CD4-positive, CD25-positive, alpha-beta regulatory T cell (primary cell): ENCODE measurements around the gene UCHL5. TPM values are rescaled to one million over a fixed set of nuclear protein-coding genes. Genes with fewer than 3 reads are reported as not detected.
"Not testable (repeated sequence)": the region's sequence is repeated elsewhere in the genome, so short reads cannot be mapped to it uniquely, and the experiment has no call there.

Source experiments
- ATAC-seq, 2 donors: fragments of 150-1000 bp; cut with Tn5 transposase; one replicate each; pipeline ENCODE4 v1.10.0; 2021; ENCODE audit warnings: low read depth in 2 of 2, moderate number of reproducible peaks in 2 of 2, moderate library complexity in 1 of 2
- DNase-seq, 3 donors: peaks; one replicate each; pipeline versions ENCODE4 v3.0.0 to v3.0.0-alpha.2; 2012 to 2022; ENCODE audit warnings: mixed read lengths in 1 of 3
- H3K27ac ChIP-seq: one replicate; pipeline ENCODE4 v1.7.0; 2013; ENCODE audit warnings: mild to moderate bottlenecking, low read length; ENCODE audit not compliant: insufficient read depth, poor library complexity, severe bottlenecking
- H3K27me3 ChIP-seq: one replicate; pipeline ENCODE4 v1.7.0; 2013; ENCODE audit warnings: low read length; ENCODE audit not compliant: control insufficient read depth, insufficient read depth
- H3K36me3 ChIP-seq: one replicate; pipeline ENCODE4 v1.7.0; 2013; ENCODE audit warnings: mild to moderate bottlenecking, low read length, moderate library complexity; ENCODE audit not compliant: control insufficient read depth, insufficient read depth
- H3K4me1 ChIP-seq: 2 replicates; pipeline ENCODE4 v1.7.0; 2013; ENCODE audit warnings: mild to moderate bottlenecking, low read length; ENCODE audit not compliant: insufficient read depth, control insufficient read depth, poor library complexity, severe bottlenecking
- H3K4me3 ChIP-seq: one replicate; pipeline ENCODE4 v1.7.0; 2013; ENCODE audit warnings: low read depth, mild to moderate bottlenecking, low read length, moderate library complexity
- H3K9me3 ChIP-seq, 2 experiments: 1 replicate in 1 of 2; 2 replicates in 1 of 2; pipeline ENCODE4 v1.7.0; 2013; ENCODE audit warnings: low read length in 2 of 2, mild to moderate bottlenecking in 1 of 2, moderate library complexity in 1 of 2; ENCODE audit not compliant: control insufficient read depth in 2 of 2
- H3K27ac Mint-ChIP-seq, 3 donors: one replicate each; pipeline ENCODE4 v1.8.0; 2020 to 2022; ENCODE audit warnings: mild to moderate bottlenecking in 3 of 3, mixed read lengths in 3 of 3, moderate library complexity in 2 of 3
- H3K27me3 Mint-ChIP-seq: one replicate; pipeline ENCODE4 v1.8.0; 2022; ENCODE audit warnings: mild to moderate bottlenecking, mixed read lengths
- H3K36me3 Mint-ChIP-seq: one replicate; pipeline ENCODE4 v1.8.0; 2020; ENCODE audit warnings: mixed read lengths
- H3K4me1 Mint-ChIP-seq, 4 donors: one replicate each; pipeline ENCODE4 v1.8.0; 2020 to 2022; ENCODE audit warnings: mixed read lengths in 4 of 4, mild to moderate bottlenecking in 1 of 4
- H3K4me3 Mint-ChIP-seq, 4 donors: one replicate each; pipeline ENCODE4 v1.8.0; 2020 to 2022; ENCODE audit warnings: mild to moderate bottlenecking in 4 of 4, mixed read lengths in 4 of 4, moderate library complexity in 3 of 4
- H3K9me3 Mint-ChIP-seq, 7 donors: one replicate each; pipeline ENCODE4 v1.8.0; 2020 to 2022; ENCODE audit warnings: mixed read lengths in 7 of 7, mild to moderate bottlenecking in 3 of 7, moderate library complexity in 2 of 7
- polyA plus RNA-seq, 4 donors: library from polyadenylated mRNA; unstranded; fragments of 300-500 nt; fragmentation: Illumina TruSeq; gene quantifications; one replicate each; pipeline ENCODE4 v1.2.3, GENCODE V29; 2021
- total RNA-seq: library from RNA; stranded (reverse); gene quantifications from one replicate; pipeline ENCODE4 v1.2.3, GENCODE V29; 2022

Gene UCHL5
- total and polyA plus RNA-seq, 5 donors from 2014 or later = 20.5 to 55.5 (median 53.3) TPM

GRCh38 chr1:193062698-193063463, 3.7 kb upstream of the UCHL5 start:
- Mint-ChIP-seq H3K9me3 (no peaks in the 10 kb centered on the region), H3K27ac (peak overlapping the region; percentile 10 to 45 (median 13)), H3K4me1 (peaks cover 31 to 85% (median 62%) of the 10 kb centered on the region in 4 donors), H3K27me3 (no peaks in the 10 kb centered on the region), H3K36me3 (peaks cover 4% of the 10 kb centered on the region), H3K4me3 (peak overlapping the region in 3 of 4 donors; percentile 14 to 67 (median 34))
- Histone ChIP-seq H3K27ac (no peak overlapping the region), H3K4me1 (peaks cover 53% of the 10 kb centered on the region), H3K9me3 (no peaks in the 10 kb centered on the region), H3K4me3 (peak overlapping the region; percentile 6), H3K36me3 (no peaks in the 10 kb centered on the region), H3K27me3 (no peaks in the 10 kb centered on the region)
- no peak for ATAC-seq
- DNase-seq = no peak

DNA sequence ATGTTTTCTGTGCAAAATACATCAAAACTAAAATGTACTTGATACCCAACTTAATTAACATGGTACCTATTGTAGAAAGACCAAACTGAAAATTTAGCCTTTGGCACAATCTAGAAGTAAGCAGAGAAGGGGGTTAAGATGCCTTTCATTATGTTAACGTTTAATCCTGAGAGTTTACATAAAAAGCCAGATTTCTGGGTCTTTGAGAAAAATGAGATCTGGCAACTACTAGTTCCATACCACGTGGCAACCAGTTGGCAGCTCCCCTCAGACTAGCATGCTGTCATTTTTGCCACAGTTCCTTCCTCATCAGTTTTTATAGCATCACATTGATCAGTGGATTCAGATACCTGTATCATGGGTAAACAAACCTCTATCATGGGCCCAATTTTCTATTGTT, 1.8 kb upstream of the UCHL5 start:
- peak overlapping the region; percentile 95 for H3K4me3 ChIP-seq
- no peaks in the 10 kb centered on the region for H3K9me3 Mint-ChIP-seq
- no peak overlapping the region for H3K27ac ChIP-seq
- H3K27me3 Mint-ChIP-seq = no peaks in the 10 kb centered on the region
- peaks cover 26 to 84% (median 58%) of the 10 kb centered on the region in 4 donors for H3K4me1 Mint-ChIP-seq
- H3K9me3 ChIP-seq = no peaks in the 10 kb centered on the region
- peak overlapping the region in 2 of 3 donors; percentile 27 to 97 for H3K27ac Mint-ChIP-seq
- H3K36me3 Mint-ChIP-seq = peaks cover 8% of the 10 kb centered on the region
- H3K4me1 ChIP-seq = peaks cover 50% of the 10 kb centered on the region
- H3K27me3 ChIP-seq = no peaks in the 10 kb centered on the region
- no peaks in the 10 kb centered on the region for H3K36me3 ChIP-seq
- ATAC-seq (no peak), DNase-seq (peak in 1 of 3 donors; percentile 22)
- peak overlapping the region; percentile 93 to 100 (median 98) for H3K4me3 Mint-ChIP-seq

DNA sequence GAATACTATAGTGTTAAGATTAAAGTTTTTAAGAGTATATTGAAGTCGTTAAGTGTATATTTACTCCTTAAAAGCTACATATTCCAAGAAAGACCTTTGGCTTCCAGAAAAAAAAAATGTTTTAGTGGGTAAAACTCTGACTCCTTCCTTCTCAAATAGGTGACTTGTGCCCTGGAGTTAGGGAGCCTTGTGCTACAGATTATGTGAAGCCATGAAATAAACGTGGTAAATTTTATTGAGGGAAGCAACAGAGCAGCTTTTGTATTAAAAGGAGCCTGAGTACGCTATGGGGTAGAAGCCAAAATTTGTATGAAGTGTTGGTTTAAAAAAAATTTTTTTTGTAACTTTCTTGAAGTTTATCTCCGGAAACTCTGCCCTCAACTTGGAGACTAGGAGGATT, 1.2 kb upstream of the UCHL5 start:
- Mint-ChIP-seq H3K4me1 (peaks cover 25 to 78% (median 53%) of the 10 kb centered on the region in 4 donors), H3K36me3 (peaks cover 8% of the 10 kb centered on the region), H3K27ac (peak overlapping the region; percentile 97 to 99 (median 99)), H3K9me3 (no peaks in the 10 kb centered on the region), H3K27me3 (no peaks in the 10 kb centered on the region), H3K4me3 (peak overlapping the region; percentile 93 to 100 (median 98))
- no peaks in the 10 kb centered on the region for H3K9me3 ChIP-seq
- no peaks in the 10 kb centered on the region for H3K36me3 ChIP-seq
- peak overlapping the region; percentile 95 for H3K4me3 ChIP-seq
- ATAC-seq = no peak
- peak in 1 of 3 donors; percentile 7 for DNase-seq
- H3K4me1 ChIP-seq = peaks cover 46% of the 10 kb centered on the region
- H3K27ac ChIP-seq = peak overlapping the region; percentile 91
- no peaks in the 10 kb centered on the region for H3K27me3 ChIP-seq

- Histone ChIP-seq H3K27ac (peak overlapping the region; percentile 91), H3K4me3 (peak overlapping the region; percentile 95), H3K27me3 (no peaks in the 10 kb centered on the region), H3K9me3 (no peaks in the 10 kb centered on the region), H3K4me1 (peaks cover 46% of the 10 kb centered on the region), H3K36me3 (no peaks in the 10 kb centered on the region)
- H3K4me1 Mint-ChIP-seq = peaks cover 21 to 77% (median 50%) of the 10 kb centered on the region in 4 donors
- H3K27me3 Mint-ChIP-seq = no peaks in the 10 kb centered on the region
- ATAC-seq (no peak), DNase-seq (no peak)
- H3K27ac Mint-ChIP-seq = peak overlapping the region; percentile 97 to 99 (median 99)
- H3K9me3 Mint-ChIP-seq = no peaks in the 10 kb centered on the region
- peak overlapping the region; percentile 93 to 100 (median 98) for H3K4me3 Mint-ChIP-seq
- peaks cover 8% of the 10 kb centered on the region for H3K36me3 Mint-ChIP-seq
Observed at GRCh38 chr1:193060115-193060403, 899 bp upstream of the UCHL5 start.

GRCh38 chr1:193058529-193059281, 455 bp downstream of the UCHL5 start:
- Histone ChIP-seq H3K27ac (peak overlapping the region; percentile 91), H3K36me3 (no peaks in the 10 kb centered on the region), H3K4me3 (peak overlapping the region; percentile 95), H3K27me3 (no peaks in the 10 kb centered on the region), H3K4me1 (peaks cover 41% of the 10 kb centered on the region), H3K9me3 (no peaks in the 10 kb centered on the region)
- no peaks in the 10 kb centered on the region for H3K27me3 Mint-ChIP-seq
- peak overlapping the region; percentile 93 to 100 (median 98) for H3K4me3 Mint-ChIP-seq
- H3K36me3 Mint-ChIP-seq = peaks cover 8% of the 10 kb centered on the region
- ATAC-seq (peak; percentile 19 to 29), DNase-seq (peak; percentile 32 to 84 (median 54))
- peaks cover 14 to 78% (median 52%) of the 10 kb centered on the region in 4 donors for H3K4me1 Mint-ChIP-seq
- H3K27ac Mint-ChIP-seq = peak overlapping the region; percentile 97 to 99 (median 99)
- no peaks in the 10 kb centered on the region for H3K9me3 Mint-ChIP-seq

DNA sequence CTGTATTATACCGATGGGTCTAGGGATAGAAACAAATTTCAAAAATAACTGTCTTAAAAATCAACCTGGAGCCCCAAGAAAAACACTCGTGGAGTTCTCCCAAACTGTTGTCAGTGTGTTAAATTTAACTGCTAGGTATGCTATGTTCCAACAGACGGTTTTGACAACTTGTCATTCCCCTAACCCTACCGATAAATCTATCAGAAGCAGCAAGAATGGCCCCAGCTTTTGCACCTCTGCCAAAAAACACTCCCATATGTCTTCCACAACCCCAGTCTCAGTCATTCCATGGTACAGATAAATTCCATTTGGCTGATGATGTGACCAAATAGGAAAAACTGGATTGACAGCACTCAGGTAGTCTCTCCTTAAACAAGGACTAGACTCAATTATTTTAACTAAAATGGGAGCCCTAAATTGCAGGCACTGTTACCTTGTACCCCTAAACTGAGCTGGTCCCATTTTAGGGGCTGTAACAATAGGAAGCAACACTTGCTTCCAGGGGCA, 4.9 kb downstream of the UCHL5 start:
- Mint-ChIP-seq H3K4me1 (peaks cover 21 to 55% (median 34%) of the 10 kb centered on the region in 4 donors), H3K27ac (peak overlapping the region in 2 of 3 donors; percentile 17 to 32), H3K9me3 (no peaks in the 10 kb centered on the region), H3K4me3 (peak overlapping the region in 1 of 4 donors; percentile 50), H3K27me3 (no peaks in the 10 kb centered on the region), H3K36me3 (peaks cover 7% of the 10 kb centered on the region)
- DNase-seq (no peak), ATAC-seq (no peak)
- Histone ChIP-seq H3K9me3 (no peaks in the 10 kb centered on the region), H3K36me3 (peaks cover 15% of the 10 kb centered on the region), H3K4me3 (no peak overlapping the region), H3K27ac (no peak overlapping the region), H3K4me1 (peaks cover 15% of the 10 kb centered on the region), H3K27me3 (no peaks in the 10 kb centered on the region)

DNA sequence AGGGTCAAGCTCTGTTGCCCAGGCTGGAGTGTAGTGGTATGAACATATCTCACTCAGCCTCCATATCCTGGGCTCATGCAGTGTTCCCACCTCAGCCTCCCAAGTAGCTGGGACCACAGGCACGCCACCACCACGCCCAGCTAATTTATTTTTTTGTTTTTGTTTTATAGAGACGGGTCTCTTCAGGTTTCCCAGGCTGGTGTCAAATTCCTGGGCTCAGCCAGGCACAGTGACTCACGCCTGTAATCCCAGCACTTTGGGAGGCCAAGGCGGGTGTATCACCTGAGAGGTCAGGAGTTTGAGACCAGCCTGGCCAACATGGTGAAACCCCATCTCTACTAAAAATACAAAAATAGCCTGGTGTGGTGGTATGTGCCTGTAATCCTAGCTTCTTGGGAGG, 10.2 kb downstream of the UCHL5 start:
- Mint-ChIP-seq H3K4me1 (peaks cover 10 to 25% (median 19%) of the 10 kb centered on the region in 4 donors), H3K36me3 (peaks cover 22% of the 10 kb centered on the region)
- not testable (repeated sequence) for H3K27me3 Mint-ChIP-seq, H3K27me3 ChIP-seq, DNase-seq, H3K27ac ChIP-seq, H3K4me1 ChIP-seq, H3K9me3 ChIP-seq, H3K9me3 Mint-ChIP-seq, H3K27ac Mint-ChIP-seq, H3K4me3 ChIP-seq, H3K4me3 Mint-ChIP-seq, ATAC-seq
- peaks cover 38% of the 10 kb centered on the region for H3K36me3 ChIP-seq
